C4-2B (cell line): ENCODE data around the gene PYGL.

ENCODE experiments used
- H3K27ac ChIP-seq: fragments of 450-650 bp; 2 replicates; pipeline ENCODE4 v1.5.1; 2017
- ZFX ChIP-seq: fragments of 450-650 bp; IDR thresholded peaks from 2 replicates; pipeline ENCODE4 v1.6.1; 2017
- TF ChIP-seq, protein P1 (sequence below): fragments of 450-650 bp; conservative IDR thresholded peaks from 2 replicates; pipeline ENCODE4 v1.5.1; 2017; ENCODE audit warnings: mild to moderate bottlenecking

PYGL gene

DNA sequence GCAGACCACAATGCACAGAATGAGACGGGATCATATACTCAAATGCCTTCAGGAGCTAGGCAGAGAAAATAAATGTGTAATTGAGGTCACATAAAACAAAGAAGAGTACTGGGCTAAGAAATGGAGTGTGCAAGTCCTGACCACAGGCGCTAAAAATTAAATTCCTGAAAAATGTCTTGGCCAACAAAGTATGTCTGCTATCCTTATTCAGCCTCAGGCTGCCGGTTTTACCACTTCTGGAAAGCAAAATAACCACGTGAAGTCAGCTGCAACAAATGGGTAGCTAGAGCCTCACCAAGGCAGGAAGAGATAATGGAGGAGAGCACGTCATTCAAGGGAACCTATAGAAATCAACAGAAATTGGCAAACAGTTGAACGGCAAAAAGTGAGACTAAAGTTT, 3.1 kb downstream of the PYGL start:
- TF ChIP-seq, protein P1, sequence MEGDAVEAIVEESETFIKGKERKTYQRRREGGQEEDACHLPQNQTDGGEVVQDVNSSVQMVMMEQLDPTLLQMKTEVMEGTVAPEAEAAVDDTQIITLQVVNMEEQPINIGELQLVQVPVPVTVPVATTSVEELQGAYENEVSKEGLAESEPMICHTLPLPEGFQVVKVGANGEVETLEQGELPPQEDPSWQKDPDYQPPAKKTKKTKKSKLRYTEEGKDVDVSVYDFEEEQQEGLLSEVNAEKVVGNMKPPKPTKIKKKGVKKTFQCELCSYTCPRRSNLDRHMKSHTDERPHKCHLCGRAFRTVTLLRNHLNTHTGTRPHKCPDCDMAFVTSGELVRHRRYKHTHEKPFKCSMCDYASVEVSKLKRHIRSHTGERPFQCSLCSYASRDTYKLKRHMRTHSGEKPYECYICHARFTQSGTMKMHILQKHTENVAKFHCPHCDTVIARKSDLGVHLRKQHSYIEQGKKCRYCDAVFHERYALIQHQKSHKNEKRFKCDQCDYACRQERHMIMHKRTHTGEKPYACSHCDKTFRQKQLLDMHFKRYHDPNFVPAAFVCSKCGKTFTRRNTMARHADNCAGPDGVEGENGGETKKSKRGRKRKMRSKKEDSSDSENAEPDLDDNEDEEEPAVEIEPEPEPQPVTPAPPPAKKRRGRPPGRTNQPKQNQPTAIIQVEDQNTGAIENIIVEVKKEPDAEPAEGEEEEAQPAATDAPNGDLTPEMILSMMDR, result no peak
- no peak for TF ChIP-seq ZFX
- no peak overlapping the region for H3K27ac ChIP-seq

DNA sequence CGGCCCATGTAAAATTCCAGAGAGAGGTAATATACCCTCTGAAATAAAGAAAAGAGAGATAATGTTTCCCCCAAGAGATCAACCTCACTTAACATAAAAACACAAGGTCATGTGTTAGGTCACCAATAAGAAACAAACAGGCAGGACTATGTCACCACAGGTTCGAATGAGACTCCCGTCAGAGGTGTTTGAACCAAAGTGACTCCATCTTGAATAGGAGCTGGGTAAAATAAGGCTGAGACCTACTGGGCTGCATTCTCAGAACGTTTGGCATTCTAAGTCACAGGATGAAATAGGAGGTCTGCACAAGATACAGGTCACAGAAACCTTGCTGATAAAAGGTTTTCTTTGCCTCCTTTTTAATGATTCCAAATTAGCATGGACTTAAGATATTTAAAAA, 6.5 kb downstream of the PYGL start:
- TF ChIP-seq ZFX, result no peak
- TF ChIP-seq, protein P1, result no peak
- no peak overlapping the region for H3K27ac ChIP-seq

DNA sequence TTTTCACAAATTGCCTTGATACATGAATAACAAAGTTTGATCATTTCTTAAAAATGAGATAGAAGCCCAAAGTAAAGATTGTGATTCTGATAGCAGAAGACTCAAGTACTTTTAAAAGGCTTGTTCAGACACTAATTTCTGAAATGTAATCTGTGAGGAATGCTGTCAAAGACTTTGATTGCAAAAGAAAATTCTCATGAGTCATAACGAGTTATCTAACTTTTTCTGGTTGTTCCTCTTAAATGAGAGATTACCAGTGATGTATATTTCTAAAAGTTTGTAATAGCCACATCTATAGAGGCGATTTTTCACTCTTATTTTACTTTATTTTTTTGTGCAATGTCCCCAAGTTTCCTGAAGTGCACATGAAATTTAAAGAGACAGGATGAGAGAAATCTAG, 7.0 kb downstream of the PYGL start:
- H3K27ac ChIP-seq, result no peak overlapping the region
- TF ChIP-seq, protein P1, result no peak
- TF ChIP-seq ZFX, result no peak

DNA sequence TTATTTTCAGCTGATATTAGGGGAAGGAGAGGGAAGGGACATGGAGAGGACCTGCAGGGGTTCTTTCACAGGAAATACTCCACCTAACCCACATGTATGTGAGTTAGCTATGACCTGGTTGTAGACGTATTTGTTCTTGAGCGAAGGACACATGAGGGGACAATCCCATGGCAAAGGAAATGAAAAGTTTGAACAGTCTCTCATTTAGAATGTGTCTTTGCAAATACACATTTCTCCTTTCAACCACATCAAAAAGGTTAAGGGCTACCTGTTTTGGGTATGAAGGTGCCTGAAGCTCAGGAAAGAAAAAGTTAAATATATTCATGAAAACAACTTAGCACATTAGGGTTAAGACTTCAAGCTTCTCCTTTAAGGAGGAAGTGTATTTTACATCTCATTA, 7.4 kb downstream of the PYGL start:
- no peak for TF ChIP-seq ZFX
- TF ChIP-seq, protein P1, result no peak
- H3K27ac ChIP-seq, result no peak overlapping the region

DNA sequence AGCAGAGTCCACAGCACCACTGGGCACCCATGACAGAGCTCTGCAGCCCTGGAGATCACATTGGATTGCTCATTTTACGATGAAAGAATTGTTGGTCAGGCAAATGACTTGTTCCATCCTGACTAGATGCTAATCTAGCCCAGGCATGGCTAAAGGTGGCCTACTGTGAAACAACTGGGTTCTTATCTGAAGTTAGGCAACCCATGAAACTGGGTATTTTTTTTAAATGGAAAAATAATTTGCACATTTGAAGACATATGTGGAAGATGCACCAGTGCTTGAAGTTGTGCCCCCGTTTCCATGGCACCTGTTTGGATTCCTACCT, 8.3 kb downstream of the PYGL start:
- no peak overlapping the region for H3K27ac ChIP-seq
- TF ChIP-seq, protein P1, result no peak
- no peak for TF ChIP-seq ZFX

DNA sequence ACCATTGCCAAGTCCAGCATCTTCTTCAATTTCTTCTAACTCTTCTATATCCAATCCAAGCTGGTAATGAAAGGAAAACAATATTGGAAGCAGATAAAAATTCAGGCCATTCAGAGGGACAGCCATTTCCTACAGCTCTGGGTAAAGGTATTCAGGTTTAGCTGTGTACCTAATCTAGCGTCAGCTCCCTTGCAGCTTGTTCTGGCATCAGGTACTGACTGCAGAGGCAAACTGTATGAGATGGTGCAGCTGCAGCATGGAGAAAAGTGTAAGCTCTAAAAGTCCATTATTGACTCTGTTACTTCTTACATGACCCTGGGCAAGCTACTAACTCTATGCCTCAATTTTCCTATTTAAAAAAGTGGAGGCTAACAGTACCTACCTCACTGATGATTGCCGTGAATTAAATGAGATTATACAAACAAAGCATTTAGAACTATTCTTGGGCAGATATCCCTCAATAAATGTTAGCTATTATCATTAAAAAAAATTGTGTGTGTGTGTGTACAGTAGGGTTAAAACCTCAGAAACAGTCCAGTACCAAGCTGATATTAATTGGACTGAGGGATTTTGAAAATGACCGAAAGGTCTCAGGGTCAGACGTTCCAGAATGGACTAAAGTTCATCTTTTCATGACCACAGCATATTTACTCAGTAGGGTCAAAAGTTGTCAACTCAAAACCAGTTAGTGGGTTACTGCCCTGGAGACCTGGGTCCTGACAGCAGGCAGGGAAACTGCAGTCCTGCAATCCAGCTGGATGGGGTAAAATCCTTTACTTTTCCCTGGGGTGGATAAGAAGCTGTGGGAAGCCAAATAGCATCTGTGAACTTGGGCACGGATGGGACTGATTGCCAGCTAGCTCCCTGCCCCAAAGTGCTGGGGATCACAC, 8.9 kb downstream of the PYGL start:
- no peak overlapping the region for H3K27ac ChIP-seq
- TF ChIP-seq ZFX, result no peak
- TF ChIP-seq, protein P1, result no peak

DNA sequence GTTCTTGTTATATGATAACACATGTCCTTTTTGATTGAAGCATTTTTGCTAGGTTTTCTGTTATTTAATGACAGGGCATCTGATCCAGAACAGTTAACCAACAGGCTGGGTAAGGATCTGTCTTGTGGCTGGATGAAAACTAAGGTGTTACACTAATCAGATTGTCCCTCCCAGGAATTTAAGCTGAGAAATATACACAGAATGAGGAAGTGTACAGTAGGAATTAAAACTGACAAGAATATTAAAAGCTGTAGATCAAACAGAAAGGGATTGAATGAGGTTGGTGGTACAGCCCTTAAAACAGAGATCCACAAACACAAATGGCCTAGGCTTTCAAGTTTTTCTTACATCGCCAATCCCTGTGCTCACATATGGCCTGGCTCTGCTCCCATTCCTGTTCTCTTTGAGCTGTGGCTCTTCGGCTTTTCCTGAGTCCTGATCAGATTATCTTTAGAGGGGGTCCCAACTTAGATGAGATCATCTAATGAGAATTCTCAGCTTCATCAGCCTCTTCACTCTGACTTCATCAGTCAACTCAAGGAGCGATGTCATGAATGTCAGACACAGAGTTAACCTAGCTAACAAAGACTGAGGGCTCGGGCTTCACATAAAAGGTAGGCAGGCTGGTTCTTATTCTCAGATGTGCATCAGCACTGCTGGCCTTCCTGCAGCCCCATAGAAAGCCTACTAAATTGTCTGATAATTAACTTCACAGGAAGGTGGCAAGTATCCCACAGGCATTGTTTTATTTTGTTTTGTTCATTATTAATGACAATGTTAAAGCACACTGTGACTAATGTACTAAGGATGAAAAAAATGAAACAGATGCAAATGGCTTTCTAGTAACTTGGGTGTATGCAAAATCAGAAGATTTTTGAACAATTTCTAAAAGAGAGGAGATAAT, 11.4 kb downstream of the PYGL start:
- TF ChIP-seq ZFX, result no peak
- TF ChIP-seq, protein P1, result no peak

More for the DNA sequence above, 11.4 kb downstream of the PYGL start:
- no peak overlapping the region for H3K27ac ChIP-seq
